ENCODE results near the gene GRAP2.
A peak's percentile ranks its signal among the peaks of the same experiment; 100 is the strongest.

Gene GRAP2

DNA sequence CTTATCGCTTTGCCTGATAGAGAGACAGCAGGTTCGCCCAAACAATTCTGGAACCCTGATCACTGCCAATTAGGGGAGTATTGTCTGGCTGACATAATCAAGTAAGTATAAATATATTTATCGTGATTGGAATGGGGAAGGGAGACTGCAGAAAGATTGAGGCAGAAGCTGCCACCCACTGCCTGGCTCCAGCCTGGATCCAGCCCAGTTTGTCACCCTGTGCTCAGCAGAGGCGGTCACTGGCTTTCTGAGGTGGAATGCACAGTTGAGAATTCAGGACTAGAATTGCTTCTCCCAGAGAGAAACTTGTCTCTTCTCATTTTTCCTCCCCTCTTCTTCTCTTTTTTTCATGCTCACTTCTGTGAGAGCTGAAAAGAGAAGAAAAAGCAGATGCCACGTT is 25.9 kb downstream of the GRAP2 start:
- no peak for DNase-seq

DNA sequence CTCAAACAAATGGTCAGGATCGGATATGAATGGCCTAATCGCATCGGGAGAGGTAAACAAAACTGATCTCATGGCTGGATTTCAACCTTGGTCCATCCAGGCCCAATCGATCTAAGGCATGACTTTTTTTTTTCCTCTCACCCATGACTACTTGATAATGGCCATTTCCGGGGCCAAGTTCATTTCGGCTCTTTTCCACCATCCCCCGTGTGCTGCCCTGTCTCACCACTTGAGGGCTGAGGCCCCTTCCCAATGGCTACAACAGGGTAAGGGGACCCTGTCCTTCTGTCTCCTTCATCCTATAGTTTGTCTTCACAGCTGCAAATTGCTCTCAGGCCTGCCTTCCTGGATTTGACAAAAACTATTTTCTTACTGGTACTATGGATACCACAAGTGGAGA is 26.7 kb downstream of the GRAP2 start:
- DNase-seq = peak in 1 of 2 donors; percentile 49

- no peak for DNase-seq
Observed at GRCh38 chr22:39928536-39929520, 27.9 kb downstream of the GRAP2 start.

DNA sequence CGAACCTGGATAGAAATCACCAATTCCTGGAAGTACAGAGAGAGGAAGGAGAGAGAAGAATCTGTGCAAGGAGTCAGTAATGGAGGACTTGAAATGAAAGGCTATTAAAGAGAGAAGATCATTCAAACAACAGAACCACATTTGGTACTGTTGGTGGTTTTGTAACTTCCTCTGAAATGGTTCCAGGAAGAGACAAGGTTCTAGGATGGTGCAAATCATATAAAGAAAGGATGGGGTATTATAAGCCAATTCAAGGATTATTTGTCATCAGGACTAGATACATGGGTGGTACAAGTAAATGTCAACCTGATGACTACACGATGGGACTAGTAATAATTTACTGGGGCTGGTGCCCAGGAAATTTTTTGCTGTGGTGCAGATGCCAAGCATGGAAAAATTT is 30.4 kb downstream of the GRAP2 start:
- DNase-seq = no peak

- DNase-seq = no peak
Observed at GRCh38 chr22:39932166-39932565, 31.3 kb downstream of the GRAP2 start.

DNA sequence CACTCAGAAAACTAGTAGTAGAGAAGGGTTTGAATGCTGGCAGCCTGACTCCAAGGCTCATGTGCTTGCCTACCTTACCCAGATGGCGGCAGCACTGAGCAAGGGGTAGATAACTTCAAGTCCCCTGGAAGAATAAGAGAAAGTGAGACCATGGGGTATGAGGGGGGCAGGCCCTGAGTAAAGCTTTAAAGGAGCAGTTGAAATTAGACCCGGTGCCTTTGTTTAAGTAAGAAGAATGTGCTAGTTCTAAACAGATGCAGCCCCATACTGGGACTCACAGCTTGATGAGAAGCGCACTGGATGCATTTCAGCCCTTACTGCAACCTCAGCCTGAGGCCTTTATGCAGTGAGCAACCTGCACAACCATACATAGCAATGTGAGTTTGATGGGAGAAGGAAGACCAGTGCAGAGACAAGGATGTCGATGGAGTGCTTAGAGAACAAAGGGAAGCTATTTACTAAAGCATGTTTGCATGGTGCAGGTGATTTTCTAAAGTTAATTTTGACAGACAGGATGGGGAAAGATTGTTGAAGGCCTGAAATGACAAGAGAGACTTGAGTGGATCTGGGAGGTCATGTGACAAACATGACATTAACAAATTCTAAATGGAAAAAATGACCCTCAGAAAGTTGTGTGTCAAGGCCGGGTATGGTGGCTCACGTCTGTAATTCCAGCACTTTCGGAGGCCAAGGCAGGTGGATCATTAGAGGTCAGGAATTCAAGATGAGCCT is 32.2 kb downstream of the GRAP2 start:
- peak; percentile 67 to 71 for DNase-seq

DNA sequence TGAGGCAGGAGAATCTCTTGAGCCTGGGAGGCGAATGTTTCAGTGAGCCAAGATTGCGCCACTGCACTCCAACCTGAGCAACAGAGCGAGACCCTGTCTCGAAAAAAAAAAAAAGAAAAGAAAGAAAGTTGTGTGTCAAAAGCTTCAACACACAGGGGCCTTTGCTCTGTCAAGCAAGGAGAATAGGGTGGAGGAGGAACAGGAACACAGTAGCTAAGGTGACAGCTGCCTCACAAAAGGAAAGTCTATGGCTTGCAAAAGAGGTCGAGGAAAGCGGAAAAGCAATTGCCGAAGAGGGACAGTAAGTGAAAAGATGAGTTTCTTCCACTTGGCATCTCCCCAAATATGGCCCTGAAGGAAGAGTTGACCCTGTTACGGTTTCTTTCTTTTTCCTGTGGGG is 32.9 kb downstream of the GRAP2 start:
- no peak for DNase-seq

DNA sequence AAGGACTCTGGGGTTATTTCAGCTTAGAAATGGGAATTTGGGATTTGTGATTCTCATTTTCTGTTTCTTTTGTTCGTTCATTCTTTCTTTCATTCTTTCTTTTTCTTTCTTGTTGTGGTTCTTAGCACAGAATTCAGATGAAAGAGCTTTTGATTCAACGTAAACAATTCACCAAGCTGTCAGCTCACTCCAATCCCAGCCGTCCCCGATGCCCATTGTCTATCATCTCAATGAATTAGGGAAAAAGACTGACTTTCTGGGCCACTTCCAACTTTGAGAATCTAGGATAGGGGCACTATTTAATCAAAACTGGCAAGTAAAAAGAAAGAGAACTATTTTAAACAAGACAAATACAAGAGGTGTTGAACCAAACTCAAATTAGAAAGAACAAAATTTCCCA is 34.2 kb downstream of the GRAP2 start:
- no peak for DNase-seq

DNA sequence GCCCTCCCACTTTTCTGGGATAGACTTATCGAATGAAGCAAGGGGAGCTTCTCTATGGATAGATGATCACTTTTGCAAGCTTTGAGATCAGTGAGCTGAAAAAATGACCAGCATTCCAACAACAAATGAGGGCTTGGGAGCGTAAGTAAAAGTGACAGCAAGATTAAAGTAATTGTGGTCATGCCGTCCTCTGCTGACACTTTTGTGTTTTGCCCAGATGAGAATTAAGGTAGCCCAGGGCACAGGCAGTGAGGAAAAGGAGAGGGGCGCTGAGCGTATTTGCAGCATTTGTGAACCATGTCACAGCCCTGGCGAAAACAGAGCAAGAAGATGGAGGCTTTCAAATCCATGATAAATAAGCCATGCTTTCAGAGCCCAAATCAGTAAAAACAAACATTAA is 34.7 kb downstream of the GRAP2 start:
- DNase-seq = no peak

GRCh38 chr22:39936523-39937145 is 35.8 kb downstream of the GRAP2 start:
- DNase-seq = no peak

GRCh38 chr22:39937906-39938305 is 37.0 kb downstream of the GRAP2 start:
- DNase-seq = no peak

DNA sequence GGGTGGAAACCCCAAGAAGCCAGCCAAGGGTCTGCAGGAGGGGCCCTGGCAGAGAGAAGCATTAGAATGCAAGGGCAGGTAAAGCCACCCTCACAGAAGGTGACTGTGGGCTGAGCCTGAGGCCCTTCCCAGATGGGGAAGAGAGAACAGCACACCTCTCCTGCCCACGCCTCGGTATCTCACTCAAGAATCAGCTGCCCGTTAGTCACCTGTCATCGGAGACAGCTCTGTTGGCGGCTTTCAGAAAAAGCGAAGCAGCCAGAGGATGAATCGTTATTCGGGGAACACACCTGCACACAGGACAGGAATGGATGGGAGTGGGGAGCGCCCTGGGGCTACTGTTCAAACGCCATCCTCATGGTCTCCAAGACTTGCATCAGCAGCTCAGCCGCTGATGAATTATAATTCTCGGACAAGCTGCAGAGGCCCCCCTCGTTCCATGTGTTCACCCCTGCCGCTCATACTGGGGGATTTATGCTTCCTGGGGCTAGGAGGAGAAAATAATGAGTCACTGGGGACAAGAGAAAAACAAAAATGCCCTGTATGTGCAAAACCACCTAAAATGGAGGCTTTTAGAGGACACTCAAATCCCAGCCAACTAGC is 37.7 kb downstream of the GRAP2 start:
- peak; percentile 63 to 66 for DNase-seq

GRCh38 chr22:39939830-39940229 is 38.9 kb downstream of the GRAP2 start:
- DNase-seq = no peak

- DNase-seq = no peak
Observed at GRCh38 chr22:39940757-39941305, 39.9 kb downstream of the GRAP2 start.

GRCh38 chr22:39941601-39942000 is 40.7 kb downstream of the GRAP2 start:
- no peak for DNase-seq

DNA sequence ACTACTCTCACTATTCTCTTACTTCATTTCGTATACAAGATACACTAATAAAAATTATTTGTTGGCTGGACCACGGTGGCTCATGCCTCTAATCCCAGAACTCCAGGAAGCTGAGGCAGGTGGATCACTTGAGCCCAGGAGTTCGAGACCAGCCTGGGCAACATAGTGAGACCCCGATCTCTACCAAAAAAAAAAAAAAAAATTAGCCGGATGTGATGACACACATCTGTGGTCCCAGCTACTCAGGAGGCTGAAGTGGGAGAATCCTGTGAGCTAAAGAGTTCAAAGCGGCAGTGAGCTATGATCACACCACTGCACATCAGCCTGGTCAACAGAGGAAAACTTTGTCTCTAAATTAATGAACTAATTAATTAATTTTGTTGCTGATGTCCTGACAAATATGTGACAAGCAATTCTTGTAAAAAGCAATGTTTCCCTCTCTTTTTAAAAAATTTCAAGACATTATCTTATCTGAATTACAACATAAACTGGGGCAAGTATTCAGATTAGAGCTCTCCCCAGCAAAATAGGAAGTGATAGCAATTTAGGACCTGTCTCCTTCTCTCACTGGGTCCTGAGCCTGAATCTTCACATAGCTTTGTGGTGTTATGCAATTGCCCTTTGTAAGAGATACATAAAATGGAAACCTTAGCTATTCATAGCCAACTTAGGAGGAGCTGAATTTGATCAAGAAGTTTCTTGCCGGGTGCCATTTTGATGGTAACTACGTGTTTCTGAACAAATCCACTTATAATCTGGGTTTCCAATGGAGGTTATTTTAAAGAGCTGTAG is 41.8 kb downstream of the GRAP2 start:
- no peak for DNase-seq

- peak in 1 of 2 donors; percentile 58 for DNase-seq
Observed at GRCh38 chr22:39943337-39943736, 42.5 kb downstream of the GRAP2 start.

DNA sequence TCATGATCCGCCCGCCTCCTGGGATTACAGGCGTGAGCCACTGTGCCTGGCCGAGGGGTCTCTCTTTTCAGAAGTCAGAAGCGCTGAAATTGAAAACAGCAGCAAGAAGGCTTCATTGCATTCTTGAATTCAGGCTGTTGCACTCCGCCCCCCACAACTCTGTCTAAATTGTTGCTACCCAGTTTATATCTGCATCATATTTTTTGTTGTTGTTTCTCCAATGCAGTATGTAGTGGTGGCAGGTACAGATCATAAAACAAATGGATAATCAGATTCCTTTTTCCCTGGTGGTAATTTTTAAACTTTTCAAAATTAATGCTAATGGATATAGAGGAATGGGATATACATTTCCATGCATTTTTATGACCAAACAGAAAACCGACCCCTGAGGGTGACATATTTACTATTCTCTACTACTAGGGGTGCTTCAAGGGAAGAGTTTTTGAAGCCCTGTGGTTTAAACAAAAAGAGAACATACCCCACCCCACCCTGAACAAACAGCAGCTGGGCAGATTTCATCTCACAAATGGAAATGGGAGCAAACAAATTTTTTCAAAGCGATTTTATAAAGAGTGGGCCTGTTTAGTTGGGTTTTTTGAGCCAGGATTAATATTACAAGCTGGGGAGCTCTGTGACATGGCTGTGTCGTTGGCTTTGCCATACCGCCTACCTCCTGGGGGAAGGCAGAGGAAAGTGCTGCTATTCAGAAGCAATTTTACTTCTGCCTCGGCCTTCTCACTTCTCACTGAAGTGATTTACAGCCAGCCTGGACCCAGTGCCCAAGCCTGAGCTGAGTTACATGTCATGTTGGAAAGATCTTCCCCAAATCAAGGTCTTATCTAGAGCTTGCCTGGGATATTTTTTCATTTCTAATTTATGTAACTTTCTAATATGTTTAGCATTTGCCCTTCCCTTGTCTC is 43.3 kb downstream of the GRAP2 start:
- no peak for DNase-seq

DNA sequence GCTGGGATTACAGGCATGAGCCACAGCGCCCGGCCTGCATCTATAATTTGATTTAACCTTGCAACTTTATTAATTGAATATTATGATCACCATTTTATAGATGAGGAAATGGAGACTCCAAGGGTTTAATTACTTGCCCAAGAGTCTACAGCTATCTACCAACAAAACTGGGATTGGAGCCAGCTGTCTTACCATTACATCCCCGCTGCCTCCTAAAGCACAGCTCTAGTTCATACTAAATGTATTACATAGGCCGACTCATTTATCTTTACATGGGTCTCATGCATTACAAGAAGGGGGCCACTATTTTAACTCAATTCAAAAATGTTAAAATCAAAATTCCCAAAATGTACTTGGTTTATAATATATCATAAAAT is 45.2 kb downstream of the GRAP2 start:
- no peak for DNase-seq

DNA sequence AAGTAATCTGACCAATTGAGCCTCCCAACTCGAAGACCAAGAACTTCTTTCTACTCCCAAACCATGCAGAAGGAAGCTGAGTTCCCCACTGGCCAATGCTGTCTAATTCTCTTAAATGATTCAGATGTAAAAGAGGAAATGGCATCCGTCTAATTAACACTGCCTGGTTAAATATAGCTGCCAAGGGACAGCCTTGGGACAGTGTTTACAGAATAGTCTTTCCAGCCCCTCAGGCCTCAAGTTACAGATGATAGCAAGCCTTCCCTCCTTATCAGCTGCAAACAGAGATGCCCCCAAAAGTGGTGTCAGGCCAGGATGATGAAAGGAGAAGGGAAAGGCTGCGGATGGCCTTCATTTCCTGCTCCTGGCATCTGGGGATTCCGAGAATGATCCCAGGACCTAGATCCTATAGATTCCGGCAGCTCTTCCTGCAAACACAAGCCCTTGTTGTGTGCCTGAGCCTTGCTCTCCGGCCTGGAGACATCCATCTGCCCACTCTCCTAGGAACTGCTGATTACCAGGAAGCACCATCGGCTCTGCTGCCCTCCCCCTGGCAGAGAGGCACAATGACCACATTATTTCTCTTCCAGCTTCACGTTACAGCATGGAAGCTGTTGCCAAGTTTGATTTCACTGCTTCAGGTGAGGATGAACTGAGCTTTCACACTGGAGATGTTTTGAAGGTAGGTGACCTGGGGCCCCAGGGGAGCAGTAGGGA is 45.8 kb downstream of the GRAP2 start:
- DNase-seq = no peak
